HG02884 (cell line): ENCODE results near the gene PAX3.

Experiments
- ATAC-seq: cut with Tn5 transposase; IDR thresholded peaks from one replicate; pipeline ENCODE4 v1.9.1; 2021; ENCODE audit warnings: mild to moderate bottlenecking, moderate library complexity; ENCODE audit not compliant: unreplicated experiment

PAX3 gene

GRCh38 chr2:222232839-222233238 lies 66.0 kb downstream of the PAX3 start:
- no peak for ATAC-seq

DNA sequence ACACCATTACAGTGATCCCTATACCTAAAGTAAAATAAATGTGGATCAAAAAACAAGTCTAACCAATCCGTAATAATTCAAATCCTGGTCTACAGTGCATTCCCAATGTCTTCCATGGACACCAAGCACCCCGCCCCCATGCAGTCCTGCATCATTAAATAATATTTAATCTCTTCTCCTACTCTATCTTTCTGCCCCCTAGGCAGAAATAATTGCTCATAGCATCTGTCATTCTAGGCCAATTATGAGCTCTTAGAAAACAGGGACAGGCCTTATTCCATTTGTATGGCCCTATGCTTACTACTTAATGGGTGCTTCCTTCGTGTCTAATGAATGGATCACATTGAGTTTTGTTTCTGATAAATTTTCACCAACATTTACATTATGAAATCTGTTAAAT lies 66.4 kb downstream of the PAX3 start:
- ATAC-seq: no peak

GRCh38 chr2:222228054-222228453 lies 70.7 kb downstream of the PAX3 start:
- no peak for ATAC-seq

DNA sequence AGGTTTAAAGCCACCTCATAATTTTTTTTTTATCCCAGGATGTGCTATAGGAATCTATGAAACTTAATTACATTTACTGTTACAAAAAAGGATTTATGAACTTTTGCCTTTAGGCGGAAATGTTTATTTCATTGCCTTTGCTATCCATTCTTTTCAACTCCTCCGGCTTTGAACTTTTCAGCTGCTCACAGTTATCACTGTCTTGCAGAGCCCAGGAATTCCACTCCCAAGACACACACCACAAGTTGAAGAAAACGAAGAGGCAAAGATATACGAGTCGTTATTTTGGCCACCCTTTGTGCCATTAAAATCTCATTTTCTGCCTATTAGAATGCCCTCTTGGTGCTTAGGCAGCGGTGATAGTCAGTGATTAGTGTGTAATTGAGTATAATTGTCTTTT lies 80.0 kb downstream of the PAX3 start:
- ATAC-seq: no peak

- ATAC-seq: no peak
Observed at GRCh38 chr2:222217712-222218111, 81.1 kb downstream of the PAX3 start.

DNA sequence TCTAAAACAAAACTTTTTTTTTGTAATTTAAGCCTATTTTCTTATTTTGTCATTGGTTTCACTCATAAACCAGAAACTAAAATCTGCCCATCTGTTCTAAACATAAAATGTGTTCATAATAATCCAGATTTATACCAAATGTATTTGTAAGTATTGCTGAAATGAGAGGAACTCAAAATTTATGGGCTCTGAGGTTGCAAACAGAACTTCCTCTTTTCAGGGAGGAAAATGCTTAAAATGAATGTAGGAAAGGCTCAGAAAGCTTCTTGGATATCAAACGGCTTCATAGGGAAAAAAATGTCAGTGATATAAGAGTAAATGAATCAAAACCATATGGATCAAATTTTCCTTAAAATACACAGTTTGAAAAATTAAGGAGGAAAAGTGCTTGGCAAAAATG lies 83.9 kb downstream of the PAX3 start:
- no peak for ATAC-seq

- no peak for ATAC-seq
Observed at GRCh38 chr2:222213049-222213448, 85.7 kb downstream of the PAX3 start.

DNA sequence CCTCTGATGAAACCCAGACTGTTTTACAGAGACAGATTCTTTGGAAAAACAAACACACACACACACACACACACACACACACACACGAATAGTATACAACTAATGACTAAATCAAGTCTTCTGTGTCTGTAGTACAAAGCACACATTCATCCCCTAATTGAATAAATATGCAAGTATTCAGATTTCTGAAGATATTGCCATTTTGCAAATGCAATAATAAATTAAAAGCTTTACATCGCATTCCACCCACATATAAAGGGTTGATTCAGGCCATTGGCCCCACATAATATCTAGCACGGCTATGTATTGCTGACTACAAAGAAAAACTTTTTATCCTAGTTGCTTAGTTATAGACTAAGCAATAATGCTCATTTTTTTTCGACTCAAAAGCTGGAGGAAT lies 86.2 kb downstream of the PAX3 start:
- ATAC-seq: no peak

DNA sequence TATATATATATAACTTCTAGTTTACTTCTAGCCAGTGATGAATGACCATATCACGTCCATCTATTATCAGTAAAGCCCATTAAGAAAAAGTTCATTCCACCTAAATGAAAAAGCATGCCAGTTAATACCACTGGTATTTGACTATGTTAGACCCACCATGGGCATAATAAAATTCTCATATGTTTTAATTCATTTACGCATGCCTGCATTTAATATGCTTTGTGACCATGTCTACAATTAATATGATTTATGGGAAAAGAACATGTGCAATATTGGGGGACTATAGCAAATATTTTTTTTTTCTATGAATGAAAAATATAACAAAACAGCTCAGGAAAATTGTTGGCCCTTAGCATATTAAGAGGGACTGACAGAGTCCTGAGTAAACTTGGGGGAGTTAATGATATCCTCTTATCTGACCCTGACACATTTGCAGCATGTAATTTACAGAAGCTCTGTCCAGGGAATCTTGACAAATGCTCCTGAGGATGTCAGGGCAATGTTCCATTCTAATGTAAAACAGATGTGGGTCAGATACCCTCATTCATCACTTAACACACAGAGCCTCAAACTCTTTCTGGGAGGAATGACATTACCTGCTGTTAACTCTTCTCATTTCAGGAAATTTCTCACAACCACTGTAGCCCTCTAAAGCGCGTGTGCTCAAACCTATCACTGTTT lies 90.6 kb downstream of the PAX3 start:
- ATAC-seq: no peak

DNA sequence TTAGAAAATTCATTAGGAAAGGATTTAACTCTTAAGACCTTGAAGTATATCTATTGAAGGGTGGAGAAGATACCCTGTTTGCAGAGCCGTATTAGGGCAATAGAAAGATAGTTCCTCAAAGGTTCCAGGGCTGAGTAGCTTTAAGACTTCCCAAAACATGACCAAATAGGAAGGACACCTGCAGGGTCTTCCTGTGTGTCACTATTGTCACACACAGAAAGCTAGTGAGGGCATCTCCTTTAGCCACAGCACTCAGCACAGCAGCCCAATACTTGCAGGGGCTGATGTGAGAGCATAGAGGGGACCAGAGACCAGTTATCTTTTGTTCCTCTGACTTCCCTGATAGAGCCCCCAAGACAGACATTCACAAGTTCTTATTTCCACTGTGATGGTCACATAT lies 93.7 kb downstream of the PAX3 start:
- ATAC-seq: no peak

DNA sequence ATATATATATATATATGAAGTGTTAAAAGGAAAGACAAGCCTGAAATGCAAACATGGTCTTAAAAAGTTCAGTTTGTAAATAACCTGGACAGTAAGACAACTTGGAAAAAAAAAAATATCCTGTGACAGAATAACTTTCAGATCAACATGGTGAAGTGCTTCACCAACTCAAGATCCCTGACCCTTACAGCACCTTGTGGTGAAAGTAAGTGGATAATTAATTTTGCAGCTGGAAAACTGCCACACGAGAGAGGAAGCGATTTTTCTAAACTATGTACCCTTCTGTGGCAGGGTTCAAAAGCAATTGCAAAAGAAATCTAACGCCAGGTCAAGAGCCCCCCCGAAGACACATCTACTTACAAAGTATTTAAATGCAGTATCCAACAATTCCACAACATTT lies 95.8 kb downstream of the PAX3 start:
- no peak for ATAC-seq

DNA sequence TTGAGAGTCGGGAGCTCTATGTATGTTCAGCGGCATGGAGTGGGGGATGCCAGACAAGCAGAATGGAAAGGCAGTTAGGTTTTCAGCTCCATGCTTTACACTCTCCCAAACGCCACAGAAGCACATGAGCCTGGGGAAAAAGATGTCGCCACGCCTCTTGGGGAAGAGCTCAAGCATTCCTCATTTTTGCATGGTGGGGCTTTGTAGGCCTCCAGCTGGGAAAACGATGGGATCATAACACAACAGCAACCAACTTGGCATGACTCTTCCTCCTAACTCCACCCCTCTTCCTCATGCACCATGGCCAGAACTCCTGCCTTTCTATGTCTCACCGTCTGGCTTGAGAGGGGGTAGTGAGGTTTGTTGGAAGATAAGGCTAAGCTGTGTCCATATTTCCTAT lies 102.6 kb downstream of the PAX3 start:
- ATAC-seq: no peak

GRCh38 chr2:222194669-222195068 lies 104.1 kb downstream of the PAX3 start:
- ATAC-seq: no peak

GRCh38 chr2:222193328-222193983 lies 105.3 kb downstream of the PAX3 start:
- ATAC-seq: no peak

DNA sequence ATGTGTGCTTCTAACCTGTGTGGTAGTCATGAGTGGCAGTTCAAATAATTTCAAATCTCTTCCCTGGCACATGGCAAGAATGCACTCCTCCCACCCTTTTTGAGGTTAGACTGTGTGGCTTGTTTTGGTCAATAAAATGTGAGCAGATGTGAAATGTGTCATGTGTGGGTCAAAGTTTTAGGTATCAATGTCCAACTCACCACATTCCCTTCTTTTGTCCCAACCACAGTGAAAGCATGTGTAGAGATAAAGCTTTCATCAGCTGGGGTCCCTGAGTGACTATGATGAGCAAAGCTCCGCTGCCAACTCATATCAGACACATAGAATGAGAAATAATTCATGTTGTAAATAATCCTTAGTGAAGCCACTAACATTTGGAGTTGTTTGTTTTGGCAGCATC lies 118.2 kb downstream of the PAX3 start:
- no peak for ATAC-seq

GRCh38 chr2:222179592-222179991 lies 119.2 kb downstream of the PAX3 start:
- ATAC-seq: no peak

DNA sequence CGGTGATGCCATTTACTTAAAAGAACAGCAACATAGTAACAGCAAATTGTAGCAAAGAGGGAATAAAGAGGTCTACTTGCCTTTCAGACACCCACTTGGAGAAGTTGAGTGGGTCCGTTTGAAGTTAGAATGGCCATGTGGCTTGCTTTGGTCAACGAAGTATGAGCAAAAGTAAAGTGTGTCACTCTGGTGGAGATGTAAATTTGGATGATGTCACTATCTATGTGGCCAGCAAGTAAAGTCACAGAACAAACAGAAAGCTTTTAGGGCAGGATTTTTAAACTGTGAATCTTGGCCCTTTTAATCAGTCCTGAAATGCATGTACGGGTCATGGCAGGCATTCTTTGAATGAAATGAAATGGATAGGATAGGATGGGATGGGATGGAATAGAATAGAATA lies 120.3 kb downstream of the PAX3 start:
- no peak for ATAC-seq

GRCh38 chr2:222176890-222177289 lies 121.9 kb downstream of the PAX3 start:
- ATAC-seq: no peak

DNA sequence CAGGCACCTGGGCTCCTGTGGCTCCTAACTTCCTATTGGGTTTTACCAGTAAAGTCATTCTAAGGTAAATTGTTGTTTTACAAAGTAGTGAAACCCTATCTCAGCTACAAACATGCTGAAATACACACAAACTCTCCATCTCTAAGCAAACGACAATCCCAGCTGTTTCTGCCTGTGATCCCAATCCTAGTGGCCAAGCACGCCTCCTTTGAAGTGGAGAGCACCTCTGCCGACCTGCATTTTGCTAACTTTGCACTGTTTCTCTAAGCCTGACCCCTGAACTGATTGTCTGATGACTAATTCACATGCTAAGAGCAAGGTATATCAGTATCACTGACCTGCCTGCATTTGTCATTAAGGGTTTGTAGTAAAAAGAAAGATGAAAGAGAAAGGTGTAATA lies 124.3 kb downstream of the PAX3 start:
- ATAC-seq: no peak

DNA sequence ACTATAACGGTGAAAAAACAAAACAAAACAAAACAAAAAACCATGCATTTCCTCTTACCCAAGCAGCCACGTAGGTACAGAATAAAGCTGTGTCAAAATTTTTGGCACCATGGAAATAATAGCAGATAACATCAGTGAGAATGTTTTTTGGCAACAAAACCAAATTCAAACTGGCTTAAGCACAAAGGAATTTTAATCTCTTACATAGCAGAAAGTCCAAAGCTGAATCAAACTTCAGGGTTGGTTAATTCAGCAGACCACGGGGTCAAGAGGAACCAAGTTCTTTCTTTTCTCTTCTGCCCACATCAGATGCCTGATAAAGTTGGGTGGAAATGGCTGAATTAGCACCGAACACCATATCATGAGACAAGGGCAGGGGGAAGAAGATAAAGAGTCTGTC lies 129.5 kb downstream of the PAX3 start:
- no peak for ATAC-seq

- ATAC-seq: no peak
Observed at GRCh38 chr2:222167762-222168161, 131.0 kb downstream of the PAX3 start.

- ATAC-seq: no peak
Observed at GRCh38 chr2:222160944-222161343, 137.9 kb downstream of the PAX3 start.

DNA sequence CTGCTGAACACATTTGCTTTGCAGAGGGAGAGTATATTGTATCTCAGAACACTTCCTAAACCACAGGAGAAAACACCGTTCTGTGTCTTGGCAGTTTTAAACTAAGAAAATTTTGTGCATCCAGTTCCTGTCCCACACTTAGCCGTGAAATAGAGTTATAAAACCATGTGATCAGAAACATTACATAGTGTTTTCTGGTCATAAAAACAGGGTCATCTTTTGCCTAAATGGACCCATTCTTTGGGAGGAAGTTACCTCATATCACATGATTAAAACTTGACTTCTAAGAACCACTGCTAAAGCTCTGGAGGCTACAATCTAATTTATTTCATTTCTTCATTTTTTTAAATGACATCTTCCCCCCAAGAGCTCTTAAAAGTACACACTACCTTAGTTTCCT lies 138.7 kb downstream of the PAX3 start:
- ATAC-seq: no peak
